DMS 273 (cell line): ENCODE data around the gene HSD17B2.
A peak's percentile ranks its signal among the peaks of the same experiment; 100 is the strongest.
"Not testable (repeated sequence)": the region's sequence is repeated elsewhere in the genome, so short reads cannot be mapped to it uniquely, and the experiment has no call there.

ENCODE experiments used
- DNase-seq: peaks from one replicate; lab custom pipeline; 2025; ENCODE audit not compliant: unreplicated experiment; lab: John Stamatoyannopoulos, UW

HSD17B2 gene

DNA sequence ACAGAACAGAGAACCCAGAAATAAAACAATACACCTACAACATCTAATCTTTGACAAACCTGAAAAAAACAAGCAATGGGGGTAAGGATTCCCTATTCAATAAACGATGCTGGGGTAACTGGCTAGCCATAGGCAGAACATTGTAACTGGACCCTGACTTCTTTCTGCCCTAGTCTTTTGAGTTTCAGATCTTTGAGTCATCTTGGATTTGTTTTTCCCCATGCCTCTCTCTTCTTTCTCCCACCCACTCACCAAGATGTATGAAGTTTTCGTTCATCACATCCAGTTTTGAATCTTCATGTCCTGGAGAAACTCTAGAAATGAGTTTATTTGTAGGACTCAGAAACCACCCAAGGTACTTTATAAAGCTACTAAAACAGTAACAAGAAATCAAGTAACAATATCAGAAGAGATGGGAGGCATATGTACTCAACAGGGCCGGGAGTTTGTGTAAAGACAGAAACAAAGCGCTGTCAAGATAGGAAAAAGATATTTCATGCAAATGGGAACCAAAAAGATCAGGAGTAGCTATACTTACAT, 39.0 kb downstream of the HSD17B2 start:
- no peak for DNase-seq

DNA sequence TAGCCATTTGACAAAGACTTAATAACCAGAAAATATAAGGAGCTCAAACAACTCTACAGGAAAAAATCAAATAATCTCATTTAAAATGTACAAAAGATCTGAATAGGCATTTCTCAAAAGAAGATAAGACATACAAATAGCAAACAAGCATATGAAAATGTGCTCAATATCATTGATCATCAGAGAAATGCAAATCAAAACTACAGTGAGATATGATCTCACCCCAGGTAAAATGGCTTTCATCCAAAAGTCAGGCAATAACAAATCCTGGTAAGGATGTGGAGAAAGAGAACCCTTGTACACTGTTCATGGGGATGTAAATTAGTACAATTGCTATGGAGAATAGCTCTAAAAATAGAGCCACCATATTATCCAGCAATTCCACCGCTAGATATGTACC, 43.1 kb downstream of the HSD17B2 start:
- DNase-seq = no peak

DNA sequence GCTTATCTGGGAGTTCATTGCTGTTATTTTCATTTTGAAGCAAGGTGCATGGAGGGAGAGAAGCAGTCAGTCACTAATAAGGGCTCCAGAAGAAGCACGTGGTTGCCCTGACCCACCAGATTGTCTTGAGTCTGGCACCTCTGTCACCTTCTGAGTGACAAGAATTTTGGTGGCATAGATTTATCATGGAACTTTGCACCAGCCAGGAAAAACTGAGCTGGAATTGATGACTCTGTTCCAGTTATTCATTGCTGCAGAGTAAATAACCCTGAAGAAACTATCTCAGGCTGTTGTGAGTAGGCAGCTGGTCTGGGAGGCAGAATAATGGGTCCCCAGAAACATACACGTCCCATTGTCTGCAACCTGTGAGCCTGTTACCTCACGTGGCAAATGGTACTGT, 44.8 kb downstream of the HSD17B2 start:
- no peak for DNase-seq

DNA sequence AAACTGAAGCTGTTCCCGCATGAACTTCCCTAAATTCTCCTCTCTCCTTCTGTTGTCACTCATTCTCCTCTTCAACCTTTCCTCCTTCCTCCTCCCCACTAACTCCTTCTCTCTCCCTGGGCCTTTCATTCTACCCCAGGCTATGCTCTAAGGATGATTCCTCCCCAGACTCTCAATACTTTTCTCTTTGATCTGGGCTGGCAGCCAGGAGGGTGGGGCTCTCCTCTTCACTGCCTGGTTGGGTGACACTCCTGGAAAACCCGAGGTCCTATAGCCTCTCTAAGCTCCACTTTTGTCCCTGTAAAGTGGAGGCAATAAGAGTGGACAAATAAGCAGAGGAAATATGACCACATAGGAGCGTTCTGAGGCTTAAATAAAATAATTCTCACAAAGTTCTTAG, 46.2 kb downstream of the HSD17B2 start:
- no peak for DNase-seq

DNA sequence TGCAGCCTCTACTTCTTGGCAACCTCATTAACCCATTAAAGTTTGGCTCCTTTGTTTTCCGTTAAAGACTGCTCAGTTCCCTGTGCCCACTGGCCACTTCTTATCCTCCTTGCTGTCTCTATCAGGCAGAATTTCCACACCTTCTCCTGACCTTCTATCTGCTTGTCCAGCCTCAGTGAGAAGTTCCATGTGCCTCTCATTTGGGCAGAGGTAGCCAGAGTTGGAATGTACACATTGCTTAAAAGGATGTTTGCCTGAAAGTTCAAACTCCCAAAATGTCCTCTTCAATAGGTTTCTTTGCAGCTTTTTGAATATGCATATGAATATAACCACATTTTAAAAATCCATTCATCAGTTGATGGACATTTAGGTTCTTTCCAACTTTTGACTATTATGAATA, 47.0 kb downstream of the HSD17B2 start:
- DNase-seq = no peak

DNA sequence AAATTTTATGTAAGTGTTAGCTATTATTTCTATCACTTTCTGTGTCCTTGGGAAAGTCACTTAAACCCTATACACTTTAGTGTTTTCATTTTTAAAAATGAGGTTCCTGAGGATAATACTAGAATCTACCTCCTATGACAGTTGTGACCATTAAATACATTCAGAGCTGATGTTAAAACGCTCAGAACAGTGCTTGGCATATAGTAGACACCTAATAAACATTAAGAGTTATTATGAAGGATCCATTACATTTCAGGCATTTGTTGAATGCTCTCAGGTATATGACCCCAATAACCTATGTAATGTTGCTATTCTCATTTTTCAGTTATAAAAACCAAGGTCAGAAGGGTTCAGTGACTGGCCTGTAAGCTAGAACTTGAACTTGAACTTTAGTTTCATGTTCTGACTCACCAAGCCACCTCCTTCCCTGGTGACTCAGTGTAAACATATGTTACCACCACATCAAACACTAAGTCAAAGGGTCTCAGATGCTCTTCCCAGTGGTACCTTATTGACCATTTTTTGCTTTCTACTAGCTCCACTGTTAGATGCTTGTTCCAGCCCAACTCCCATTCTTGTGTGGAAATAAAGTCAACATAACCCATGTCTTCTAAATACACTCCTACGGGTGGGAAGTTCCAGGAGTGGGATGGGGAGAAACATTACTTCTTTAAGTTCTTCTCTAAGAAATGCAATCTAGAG, 47.6 kb downstream of the HSD17B2 start:
- DNase-seq = no peak

DNA sequence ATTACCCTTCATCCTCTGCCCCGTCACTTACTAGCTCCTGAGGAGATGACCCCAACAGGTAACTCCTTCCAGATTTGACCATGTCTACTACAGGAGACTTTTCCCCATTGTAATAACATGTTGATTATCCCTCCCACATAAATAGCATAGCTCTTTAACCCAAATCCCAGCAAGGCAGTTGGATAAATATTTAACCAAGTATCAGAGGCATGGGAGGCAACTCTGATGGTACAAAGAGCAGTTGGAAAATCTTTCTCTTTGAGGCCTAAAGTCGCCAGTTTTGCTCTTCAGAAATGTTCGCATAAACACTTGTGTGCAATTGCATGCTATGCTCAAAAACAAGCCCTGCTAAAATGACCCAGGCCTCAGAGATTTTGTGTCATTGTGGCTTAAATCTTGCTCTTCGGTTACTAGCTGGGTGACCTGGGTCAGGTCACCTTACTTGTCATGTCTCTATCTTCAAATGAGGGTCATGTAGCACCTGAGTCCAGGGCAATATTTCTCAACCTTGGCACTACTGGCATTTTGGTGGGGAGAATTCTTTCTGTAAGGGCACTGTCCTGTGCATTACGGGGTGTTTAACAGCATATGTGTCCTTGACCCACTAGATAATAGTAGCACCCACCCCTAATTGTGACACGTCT, 48.8 kb downstream of the HSD17B2 start:
- DNase-seq = no peak

DNA sequence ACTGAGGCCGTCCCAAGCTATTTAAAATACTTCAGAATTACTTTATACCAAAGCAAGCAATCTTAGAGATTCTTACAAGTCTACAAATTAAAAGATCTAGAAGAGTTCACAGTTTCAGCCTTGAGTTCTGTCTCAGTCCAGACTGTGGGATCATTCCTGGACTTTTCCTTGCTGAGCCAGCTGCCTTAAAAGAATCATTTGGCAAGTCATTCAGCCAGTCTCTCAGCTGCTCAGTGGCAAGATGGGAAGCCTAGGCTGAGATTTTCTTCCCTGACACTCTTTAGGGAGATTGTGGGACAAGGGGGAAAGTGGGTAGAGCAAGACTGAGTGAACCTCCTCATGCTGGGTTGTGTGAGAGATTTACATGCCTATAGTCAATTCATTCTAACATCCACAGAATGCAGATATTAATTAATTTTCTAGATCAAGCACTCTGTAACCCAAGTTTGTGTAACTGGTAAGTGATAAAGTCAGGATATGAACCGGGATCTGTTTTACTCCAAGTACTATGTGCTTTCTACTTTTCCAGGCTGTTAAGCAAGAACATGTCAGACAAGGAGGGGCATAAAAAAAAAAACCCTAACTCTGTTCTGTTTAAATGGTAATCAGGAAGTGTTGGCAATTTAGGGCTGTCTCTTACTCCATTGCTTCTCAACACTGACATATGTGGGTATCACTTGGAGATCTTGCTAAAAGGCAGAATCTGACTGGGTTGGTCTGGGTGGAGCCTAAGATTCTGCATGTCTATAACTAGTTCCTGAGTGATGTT, 50.1 kb downstream of the HSD17B2 start:
- DNase-seq = no peak

DNA sequence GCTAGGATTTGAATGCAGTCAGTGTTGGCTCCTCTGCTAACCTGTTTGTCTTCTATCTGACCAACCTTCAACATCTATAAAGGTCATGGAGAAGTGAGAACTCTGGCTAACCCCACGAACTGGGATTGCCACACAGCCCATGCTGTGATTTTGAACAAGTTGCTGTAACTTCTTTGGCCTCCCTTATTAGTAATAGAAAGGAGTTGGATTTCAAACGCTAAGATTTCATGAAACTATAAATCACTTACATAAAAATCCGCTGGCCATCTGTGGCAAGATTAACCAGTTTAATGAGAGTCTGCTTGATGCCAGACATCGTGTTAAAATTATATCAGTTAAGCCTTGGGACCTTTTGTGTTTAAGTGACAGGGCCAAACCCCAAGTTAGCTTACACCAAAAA, 53.4 kb downstream of the HSD17B2 start:
- peak; percentile 40 for DNase-seq

DNA sequence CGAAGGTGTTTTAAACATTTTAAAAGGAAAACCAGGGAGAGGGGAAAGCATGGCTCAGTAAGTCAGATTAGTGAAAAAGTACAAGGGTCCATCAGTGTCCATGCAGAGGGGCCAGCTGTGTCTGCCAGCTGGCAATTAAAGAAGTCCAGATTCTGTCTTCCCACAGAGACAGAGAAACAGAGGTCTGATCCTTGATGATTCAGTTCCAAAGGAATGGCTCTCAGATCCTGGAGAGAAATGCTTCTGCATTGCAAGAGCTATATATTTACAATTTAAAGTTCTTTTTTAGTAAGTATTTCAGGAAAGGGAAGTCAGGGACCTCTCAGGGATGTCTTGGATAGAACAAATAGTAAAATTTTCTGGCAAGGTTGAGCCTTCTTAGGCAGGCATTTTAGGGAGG, 56.2 kb downstream of the HSD17B2 start:
- no peak for DNase-seq

DNA sequence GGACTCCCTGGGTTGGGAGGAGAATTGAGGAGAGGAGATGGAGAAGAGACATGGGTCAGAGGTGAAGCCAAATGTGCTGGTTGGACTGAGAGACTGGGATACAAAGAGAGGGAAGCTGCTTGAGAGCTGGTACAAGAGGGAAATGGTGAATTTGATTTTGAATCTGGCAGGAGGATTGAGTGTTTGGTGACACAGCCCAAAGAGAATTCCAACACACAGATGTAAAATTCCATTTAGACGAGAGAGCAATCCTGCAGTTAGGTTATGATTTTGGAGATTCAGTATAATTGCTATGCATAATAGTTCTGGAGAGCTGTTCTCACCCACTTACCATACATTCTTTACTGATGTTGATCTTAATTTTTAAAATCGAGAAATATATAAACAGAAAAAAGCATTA, 57.7 kb downstream of the HSD17B2 start:
- no peak for DNase-seq

DNA sequence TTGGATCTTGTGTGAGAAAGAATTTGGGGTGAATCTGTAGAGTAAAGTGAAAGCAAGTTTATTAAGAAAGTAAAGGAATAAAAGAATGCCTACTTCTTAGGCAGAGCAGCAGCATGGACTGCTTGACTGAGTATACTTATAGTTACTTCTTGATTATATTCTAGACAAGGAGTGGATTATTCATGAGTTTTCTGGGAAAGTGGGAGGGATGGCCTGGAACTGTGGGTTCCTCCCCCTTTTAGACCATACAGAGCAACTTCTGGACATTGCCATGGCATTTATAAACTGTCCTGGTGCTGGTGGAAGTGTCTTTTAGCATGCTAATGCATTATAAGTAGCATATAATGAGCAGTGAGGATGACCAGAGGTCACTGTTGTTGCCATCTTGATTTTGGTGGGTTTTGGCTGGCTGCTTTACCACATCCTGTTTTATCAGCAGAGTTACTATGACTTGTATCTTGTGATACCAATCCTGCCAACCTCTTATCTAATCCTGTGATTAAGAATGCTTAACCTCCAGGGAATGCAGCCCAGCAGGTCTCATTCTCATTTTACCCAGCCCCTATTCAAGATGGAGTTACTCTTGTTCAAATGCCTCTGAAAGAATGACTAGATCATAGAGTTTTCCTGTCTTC, 58.7 kb downstream of the HSD17B2 start:
- no peak for DNase-seq

DNA sequence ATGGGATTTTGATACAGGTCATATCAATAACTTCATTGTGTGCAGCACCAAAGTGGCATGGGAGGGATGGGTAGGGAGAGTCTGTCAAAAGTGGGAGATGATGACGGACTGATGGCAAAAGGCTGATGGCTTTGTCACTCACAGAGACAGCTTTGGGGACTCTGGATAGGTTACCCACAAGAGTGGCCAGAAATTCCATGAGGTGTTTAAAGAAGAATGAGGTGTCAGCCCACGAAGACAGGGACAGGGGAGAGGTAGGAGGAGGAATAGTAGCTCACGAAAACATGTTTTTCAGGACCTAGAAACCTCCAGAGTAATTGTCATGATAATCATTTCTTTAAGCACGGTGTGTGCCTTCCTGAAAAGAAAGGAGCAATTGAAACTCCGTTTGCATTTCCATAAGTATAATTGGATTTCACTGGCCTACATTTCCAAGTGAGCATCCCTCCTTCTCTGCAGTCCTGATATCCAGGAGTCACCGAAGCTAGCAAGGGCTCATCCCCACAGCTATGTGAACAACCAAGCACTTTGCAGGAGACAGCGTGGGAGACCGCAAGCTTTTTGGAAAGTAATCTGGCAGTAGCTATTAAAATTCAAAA, 60.0 kb downstream of the HSD17B2 start:
- DNase-seq = no peak

DNA sequence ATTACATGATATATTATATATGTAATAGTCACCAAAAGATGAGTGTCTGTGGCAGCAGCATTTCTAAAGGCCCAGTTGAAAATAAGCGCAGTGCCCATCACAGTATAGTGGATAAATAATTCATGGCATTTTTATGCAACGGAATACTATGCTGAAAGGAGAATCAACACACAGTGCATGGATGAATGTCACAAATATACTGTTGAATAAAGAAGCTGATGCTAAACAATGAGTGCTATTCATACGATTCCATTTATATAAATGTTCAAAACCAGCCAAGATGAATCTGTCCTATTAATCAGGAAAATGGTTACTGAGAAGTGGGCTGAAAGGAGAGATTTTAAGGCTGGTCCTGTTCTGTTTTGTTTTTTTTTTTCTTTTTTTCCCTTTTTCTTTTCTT, 61.6 kb downstream of the HSD17B2 start:
- DNase-seq = no peak

DNA sequence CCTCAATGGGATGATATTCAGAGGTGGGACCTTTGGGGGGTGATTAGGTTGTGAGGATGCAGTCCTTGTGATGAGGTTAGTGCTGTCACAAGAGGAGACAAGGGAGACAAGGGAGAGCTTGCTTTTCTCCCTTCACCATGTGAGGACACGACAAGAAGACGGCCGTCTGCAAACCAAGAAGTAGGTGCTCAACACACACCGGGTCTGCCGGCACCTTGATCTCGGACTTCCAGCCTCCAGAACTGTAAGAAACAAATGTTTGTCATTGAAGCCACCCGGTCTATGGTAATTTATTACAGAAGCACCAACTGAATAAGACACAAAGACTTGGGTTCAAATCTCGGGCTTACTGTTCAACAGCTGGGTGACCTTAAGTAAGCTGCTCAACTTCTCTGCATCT, 70.1 kb downstream of the HSD17B2 start:
- no peak for DNase-seq

DNA sequence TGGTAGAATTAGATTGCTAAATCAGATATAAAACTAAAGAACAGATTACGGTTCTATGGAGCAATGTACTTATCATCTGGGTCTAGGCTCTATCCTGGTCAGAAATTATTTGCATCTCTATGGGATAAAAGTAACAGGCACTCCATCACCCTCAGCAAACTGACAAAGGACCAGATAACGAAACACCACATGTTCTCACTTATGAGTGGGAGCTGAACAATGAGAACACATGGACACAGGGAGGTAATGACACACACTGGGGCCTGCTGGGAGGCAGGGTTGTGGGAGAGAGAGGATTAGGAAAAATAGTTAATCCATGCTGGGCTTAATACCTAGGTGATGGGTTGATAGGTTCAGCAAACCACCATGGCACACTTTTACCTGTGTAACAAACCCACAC, 73.0 kb downstream of the HSD17B2 start:
- DNase-seq = no peak

DNA sequence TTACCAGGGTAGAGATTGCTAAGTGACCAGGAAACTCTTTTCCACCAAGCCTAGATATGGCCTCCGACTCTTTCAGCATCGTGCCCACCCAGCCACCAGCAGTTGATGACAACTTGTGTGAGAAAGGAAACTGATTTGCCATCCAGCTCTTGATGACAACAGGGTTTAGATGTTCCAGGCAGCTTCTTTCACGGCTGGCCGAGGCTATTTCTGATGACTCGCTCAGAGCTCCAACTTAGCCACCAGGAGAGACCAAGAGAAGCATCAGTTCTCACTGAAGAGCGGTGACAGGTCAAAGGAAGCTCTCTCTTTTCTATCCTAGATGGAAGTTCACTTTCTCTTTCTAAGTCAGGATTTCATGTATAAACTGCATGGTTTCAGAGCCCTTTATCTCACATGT, 73.7 kb downstream of the HSD17B2 start:
- no peak for DNase-seq

DNA sequence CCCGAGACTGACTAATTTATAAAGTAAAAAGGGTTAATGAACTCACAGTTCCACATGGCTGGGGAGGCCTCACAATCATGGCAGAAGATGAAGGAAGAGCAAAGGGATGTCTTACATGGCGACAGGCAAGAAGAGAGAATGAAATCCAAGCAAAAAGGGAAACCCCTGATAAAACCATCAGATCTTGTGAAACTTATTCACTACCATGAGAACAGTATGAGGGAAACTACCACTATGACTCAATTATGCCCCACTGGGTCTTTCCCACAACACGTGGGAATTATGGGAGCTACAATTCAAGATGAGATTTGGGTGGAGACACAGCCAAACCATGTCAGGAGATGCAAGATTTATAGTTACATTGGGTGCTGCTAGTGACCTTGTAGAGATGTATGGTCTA, 74.2 kb downstream of the HSD17B2 start:
- not testable (repeated sequence) for DNase-seq

DNA sequence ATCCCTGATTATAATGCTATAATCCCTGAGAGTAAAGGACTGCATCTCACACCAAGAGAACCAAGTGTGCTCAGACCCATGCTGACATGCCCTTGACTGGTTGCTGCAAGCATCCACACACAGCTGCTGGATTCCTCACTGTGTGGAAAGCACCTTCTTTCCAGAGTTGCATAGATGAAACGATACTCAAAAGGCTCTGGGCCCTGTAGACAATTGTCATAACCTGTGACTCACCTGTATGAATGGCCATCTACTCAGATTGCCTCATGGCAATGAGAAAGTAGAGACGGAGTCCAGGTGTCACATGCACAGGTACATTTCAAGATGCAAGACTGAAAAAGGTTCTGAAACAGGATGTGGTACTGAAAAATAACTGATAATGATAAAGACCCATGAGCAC, 76.9 kb downstream of the HSD17B2 start:
- no peak for DNase-seq

DNA sequence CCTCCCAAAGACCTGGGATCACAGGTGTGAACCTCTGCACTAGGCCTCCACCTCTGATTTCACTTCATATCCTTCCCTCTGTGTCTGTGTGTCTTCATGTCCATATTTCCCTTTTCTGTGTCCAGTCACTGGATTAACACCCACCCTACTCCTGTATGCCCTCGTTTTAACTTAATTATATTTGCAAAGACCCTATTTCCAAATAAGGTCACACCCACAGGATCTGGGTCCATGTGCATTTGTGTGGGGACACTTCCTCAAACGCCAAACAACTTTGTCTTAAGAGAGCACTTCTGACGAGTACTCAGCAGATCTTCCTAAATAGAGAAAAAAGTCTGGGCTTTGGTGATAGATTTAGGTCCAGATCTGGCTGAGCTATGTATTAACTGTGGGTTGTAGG, 78.7 kb downstream of the HSD17B2 start:
- DNase-seq = no peak

DNA sequence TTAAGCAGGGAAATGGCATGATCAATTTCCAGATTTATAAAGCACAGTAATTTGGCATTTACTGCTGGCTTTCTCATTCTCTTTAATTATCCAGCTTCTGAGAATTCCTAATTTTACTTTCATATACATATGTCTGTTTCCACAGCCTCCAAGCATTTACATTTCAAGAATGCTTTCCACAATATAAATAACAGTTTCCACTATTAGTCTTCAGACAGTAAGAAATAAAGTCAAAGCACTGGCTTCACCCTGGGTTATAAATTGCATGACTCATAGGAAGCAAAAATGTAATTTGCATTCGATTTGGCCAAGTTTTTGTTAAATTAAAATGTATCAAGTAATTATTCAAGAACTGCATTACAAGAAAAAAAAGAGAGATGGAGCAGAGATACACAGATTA, 81.5 kb downstream of the HSD17B2 start:
- no peak for DNase-seq
